Effector memory CD4-positive, alpha-beta T cell (primary cell): Measurements from ENCODE around the gene PLPP6.

Source experiments
- DNase-seq, 3 donors: peaks; one replicate each; pipeline ENCODE4 v3.0.0-alpha.2; 2020
- H3K27ac ChIP-seq: 2 replicates; pipeline ENCODE4 v1.7.0; 2013; ENCODE audit warnings: mild to moderate bottlenecking, low read length, moderate library complexity; ENCODE audit not compliant: insufficient read depth, poor library complexity, severe bottlenecking
- H3K27me3 ChIP-seq: replicated peaks from 2 replicates; pipeline ENCODE4 v1.7.0; 2013; ENCODE audit warnings: mild to moderate bottlenecking, low read length; ENCODE audit not compliant: insufficient read depth, control insufficient read depth, poor library complexity, severe bottlenecking
- H3K36me3 ChIP-seq: 2 replicates; pipeline ENCODE4 v1.7.0; 2013; ENCODE audit warnings: mild to moderate bottlenecking, low read length, moderate library complexity; ENCODE audit not compliant: control insufficient read depth, insufficient read depth
- H3K4me1 ChIP-seq: 2 replicates; pipeline ENCODE4 v1.7.0; 2013; ENCODE audit warnings: low read length, mild to moderate bottlenecking; ENCODE audit not compliant: control insufficient read depth, insufficient read depth, poor library complexity, severe bottlenecking
- H3K4me3 ChIP-seq: 2 replicates; pipeline ENCODE4 v1.7.0; 2013; ENCODE audit warnings: low read length, low read depth, mild to moderate bottlenecking; ENCODE audit not compliant: insufficient read depth, poor library complexity, severe bottlenecking
- H3K9me3 ChIP-seq: 2 replicates; pipeline ENCODE4 v1.7.0; 2013; ENCODE audit warnings: mild to moderate bottlenecking, low read length, moderate library complexity; ENCODE audit not compliant: control insufficient read depth

Gene PLPP6

DNA sequence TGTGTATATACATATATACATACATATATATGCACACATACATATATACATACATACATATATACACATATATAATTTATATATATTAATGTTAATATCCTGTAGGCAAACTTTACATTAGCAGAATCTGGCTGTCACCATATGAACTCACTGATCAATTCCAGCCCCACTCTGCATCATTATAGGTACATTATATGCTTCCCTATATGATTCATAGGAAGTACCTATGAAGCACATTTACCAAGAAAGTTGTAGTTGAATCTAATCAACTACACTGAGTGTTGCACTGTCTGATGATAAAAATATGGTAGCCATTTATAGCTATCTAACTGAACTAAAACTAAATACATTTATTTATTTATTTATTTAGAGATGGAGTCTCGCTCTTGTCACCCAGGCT, 9.6 kb downstream of the PLPP6 start:
- no peak for DNase-seq
- no peaks in the 10 kb centered on the region for H3K36me3 ChIP-seq
- H3K27me3 ChIP-seq: no peaks in the 10 kb centered on the region
- H3K9me3 ChIP-seq: no peaks in the 10 kb centered on the region
- peaks cover 17% of the 10 kb centered on the region for H3K4me1 ChIP-seq
- H3K27ac ChIP-seq: no peak overlapping the region
- no peak overlapping the region for H3K4me3 ChIP-seq

DNA sequence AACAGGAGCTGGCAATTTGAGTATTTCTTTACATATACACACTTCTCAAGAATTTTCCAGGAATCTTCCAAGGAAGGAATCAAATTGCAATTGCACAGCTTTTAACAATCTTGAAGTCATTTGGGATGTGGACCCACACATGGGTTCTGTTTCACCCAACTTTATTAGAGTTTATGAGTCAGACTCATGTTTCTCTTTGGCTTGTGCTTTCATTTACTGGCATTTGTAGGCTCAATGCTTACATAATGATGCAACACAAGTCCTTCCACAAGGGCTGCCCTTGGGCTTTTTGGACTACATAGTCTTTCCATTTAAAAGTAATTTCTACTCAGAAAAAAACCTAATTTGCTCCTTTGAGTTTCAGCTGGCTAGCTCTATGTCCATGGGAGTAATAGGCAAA, 12.7 kb downstream of the PLPP6 start:
- H3K4me1 ChIP-seq: peaks cover 6% of the 10 kb centered on the region
- H3K4me3 ChIP-seq: no peak overlapping the region
- no peaks in the 10 kb centered on the region for H3K27me3 ChIP-seq
- no peaks in the 10 kb centered on the region for H3K9me3 ChIP-seq
- DNase-seq: no peak
- no peak overlapping the region for H3K27ac ChIP-seq
- H3K36me3 ChIP-seq: no peaks in the 10 kb centered on the region

DNA sequence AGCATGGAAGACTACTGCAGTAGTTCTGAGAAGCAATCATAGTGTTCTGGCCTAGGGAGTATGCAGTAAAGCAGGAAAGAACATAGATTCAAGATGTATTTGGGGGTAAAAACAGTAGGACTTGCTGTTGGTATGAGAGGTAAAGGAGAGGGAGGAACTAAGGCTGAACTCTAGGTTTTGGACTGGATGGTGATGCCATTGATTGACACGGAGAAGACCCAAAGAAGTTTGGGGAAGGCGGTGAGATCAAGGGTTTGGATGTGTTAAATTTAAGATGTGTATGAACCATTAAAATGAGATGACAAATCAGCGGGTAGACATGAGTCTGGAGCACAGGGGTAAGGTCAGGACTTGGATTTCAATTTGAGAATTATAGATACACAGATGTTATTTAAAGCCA, 15.3 kb downstream of the PLPP6 start:
- DNase-seq: no peak
- Histone ChIP-seq H3K9me3 (no peaks in the 10 kb centered on the region), H3K4me1 (peaks cover 11% of the 10 kb centered on the region), H3K27me3 (no peaks in the 10 kb centered on the region), H3K4me3 (no peak overlapping the region), H3K36me3 (no peaks in the 10 kb centered on the region), H3K27ac (no peak overlapping the region)

DNA sequence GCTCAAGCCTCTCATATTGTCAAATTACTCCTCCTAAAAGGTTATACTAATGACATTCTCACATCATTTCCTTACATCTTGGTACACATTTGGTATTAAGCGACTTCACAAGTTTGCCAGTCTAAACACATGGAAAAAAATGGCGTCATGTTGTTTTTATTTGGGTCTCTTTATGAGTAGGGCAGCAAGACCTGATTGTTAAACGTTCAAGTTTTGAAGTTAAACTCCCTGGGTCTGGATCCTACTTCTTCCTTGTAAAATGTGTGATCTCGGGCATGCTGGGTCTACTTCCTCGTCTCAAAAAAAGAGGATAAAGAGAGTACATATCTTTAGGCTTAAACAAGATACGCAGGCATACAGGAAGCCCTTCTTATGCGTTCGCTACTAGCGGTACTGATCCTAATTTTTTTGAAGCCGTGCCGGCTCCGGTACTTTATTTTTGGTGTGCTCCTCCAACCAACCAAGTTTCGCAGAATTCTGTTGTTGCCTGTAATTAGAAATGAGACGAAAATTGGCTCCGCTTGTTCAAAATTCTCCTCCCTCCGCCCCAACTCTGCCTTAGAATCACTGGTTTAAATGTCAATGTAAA, 16.7 kb downstream of the PLPP6 start:
- Histone ChIP-seq H3K36me3 (no peaks in the 10 kb centered on the region), H3K4me1 (peaks cover 11% of the 10 kb centered on the region), H3K9me3 (no peaks in the 10 kb centered on the region), H3K27me3 (no peaks in the 10 kb centered on the region), H3K4me3 (peak overlapping the region; percentile 59), H3K27ac (peak overlapping the region; percentile 87)
- DNase-seq: no peak

DNA sequence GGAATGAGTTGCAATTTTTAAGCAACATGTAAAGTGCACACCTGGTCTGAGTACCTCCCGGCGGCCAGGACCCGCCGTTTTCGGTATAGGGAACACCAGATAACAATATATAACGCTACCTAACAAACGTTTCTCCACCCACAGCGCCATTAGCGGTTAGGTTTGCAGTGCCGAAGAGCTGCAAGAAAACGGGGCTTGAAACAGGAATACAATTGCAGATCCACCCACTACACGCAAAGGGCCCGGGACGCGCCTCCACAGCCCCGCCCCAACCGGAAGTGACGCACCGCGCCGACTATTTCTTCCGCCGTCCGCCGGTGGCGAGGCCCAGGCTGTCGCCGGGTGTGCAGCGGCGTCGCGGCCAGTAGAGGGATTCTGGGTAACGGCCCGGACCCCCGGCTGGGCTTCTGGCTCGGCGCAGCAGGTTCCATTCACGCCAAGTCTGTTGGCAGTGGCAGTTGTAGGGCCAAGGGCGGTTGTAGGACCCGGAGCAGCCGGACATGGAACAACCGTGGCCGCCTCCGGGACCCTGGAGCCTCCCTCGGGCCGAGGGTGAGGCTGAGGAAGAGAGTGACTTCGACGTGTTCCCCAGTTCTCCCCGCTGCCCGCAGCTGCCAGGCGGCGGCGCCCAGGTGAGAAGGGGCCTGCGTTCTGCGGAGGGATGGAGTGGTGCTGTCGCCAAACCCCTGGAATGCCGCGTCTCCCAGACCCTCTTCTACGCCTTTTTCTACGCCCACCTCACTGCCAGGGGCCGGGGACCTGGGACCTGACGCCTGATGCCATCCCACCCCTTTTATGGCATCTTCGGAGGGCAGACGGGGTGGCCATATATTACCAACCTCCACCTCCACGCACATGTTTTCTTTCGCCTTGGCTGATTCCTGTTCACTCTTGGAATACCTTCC, 17.4 kb downstream of the PLPP6 start, which contains the start of gene CDC37L1:
TSS of gene CDC37L1 (plus strand) at position 302 of the 905 bp plus-strand sequence. CDS start at position 501, 199 bp downstream.
- Histone ChIP-seq H3K4me1 (peaks cover 11% of the 10 kb centered on the region), H3K27ac (peak within 1 kb of the TSS; percentile 87), H3K36me3 (no peaks in the 10 kb centered on the region), H3K4me3 (peak within 1 kb of the TSS; percentile 59), H3K27me3 (no peaks in the 10 kb centered on the region), H3K9me3 (no peaks in the 10 kb centered on the region)
- DNase-seq: peak; percentile 97

DNA sequence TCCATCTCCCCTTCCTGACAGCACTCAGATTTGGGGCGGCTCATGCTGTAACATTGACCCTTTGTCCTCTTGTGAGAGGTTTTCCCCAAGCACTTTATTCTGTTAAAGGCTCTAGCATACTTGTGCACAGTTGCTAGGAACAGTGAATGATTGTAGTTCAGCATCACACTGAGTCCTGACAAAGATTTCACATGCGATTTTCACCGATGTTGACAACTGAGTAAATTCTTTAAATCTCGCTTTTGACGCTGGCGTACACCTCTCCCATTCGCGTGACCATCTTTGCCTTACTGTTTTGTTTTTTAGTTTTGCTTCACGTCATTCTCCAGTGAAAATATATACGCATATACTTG, 18.1 kb downstream of the PLPP6 start:
- H3K9me3 ChIP-seq: no peaks in the 10 kb centered on the region
- no peaks in the 10 kb centered on the region for H3K27me3 ChIP-seq
- peak overlapping the region; percentile 87 for H3K27ac ChIP-seq
- no peaks in the 10 kb centered on the region for H3K36me3 ChIP-seq
- no peak for DNase-seq
- peaks cover 11% of the 10 kb centered on the region for H3K4me1 ChIP-seq
- H3K4me3 ChIP-seq: peak overlapping the region; percentile 58

DNA sequence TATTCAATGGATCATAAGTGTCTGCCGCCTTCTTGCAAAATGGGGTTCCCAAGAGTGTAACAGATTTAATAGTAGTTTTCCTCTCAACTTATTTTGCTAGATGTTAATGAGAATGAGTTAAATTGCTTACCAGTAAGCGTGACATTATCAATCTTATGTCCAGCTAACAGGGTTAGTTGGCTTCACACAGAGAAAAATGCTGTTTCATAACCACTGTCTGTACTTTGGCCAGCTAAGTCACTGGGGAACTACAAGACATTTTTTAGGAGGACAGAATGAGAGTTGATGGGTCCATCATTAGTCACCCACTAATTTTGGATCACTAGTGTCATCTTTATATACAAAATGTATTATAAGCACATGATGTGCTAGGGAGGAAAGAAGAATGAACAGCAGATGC, 18.7 kb downstream of the PLPP6 start:
- H3K4me3 ChIP-seq: peak overlapping the region; percentile 9
- DNase-seq: no peak
- H3K9me3 ChIP-seq: no peaks in the 10 kb centered on the region
- H3K36me3 ChIP-seq: peaks cover 4% of the 10 kb centered on the region
- no peaks in the 10 kb centered on the region for H3K27me3 ChIP-seq
- H3K27ac ChIP-seq: peak overlapping the region; percentile 0
- peaks cover 11% of the 10 kb centered on the region for H3K4me1 ChIP-seq

DNA sequence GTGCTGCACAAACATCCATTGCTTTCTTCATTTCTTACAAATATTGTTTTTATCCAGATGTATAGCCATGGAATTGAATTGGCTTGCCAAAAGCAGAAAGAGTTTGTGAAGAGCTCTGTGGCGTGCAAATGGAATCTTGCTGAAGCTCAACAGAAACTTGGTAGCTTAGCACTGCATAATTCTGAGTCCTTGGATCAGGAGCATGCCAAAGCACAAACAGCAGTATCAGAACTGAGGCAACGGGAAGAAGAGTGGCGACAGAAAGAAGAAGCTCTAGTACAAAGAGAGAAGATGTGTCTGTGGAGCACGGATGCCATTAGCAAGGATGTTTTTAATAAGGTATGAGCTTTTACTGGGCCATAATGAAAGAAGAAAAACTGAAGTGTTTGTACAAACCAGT, 22.7 kb downstream of the PLPP6 start:
- no peak for DNase-seq
- H3K27me3 ChIP-seq: no peaks in the 10 kb centered on the region
- H3K36me3 ChIP-seq: peaks cover 14% of the 10 kb centered on the region
- no peak overlapping the region for H3K27ac ChIP-seq
- H3K9me3 ChIP-seq: no peaks in the 10 kb centered on the region
- no peak overlapping the region for H3K4me3 ChIP-seq
- H3K4me1 ChIP-seq: peaks cover 8% of the 10 kb centered on the region

DNA sequence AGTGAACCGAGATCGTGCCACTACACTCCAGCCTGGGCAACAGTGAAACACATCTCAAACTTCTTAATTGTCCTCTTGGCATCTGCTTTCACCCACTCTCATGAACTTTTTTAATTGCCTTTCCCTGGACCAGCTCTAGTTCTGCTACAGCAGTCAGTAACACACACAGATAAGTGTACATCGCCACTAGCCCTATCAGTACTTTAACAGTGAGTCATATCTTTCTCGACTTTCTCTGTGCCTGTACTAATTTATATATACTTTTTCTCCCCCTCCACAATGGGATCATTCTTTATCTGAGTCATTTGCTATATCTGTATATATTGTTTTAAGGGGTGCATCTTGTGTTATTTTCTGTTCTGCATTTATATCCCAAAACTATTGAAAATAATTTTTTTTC, 24.0 kb downstream of the PLPP6 start:
- Histone ChIP-seq H3K27ac (no peak overlapping the region), H3K4me3 (no peak overlapping the region), H3K4me1 (peaks cover 3% of the 10 kb centered on the region), H3K27me3 (no peaks in the 10 kb centered on the region), H3K9me3 (no peaks in the 10 kb centered on the region), H3K36me3 (peaks cover 17% of the 10 kb centered on the region)
- no peak for DNase-seq

DNA sequence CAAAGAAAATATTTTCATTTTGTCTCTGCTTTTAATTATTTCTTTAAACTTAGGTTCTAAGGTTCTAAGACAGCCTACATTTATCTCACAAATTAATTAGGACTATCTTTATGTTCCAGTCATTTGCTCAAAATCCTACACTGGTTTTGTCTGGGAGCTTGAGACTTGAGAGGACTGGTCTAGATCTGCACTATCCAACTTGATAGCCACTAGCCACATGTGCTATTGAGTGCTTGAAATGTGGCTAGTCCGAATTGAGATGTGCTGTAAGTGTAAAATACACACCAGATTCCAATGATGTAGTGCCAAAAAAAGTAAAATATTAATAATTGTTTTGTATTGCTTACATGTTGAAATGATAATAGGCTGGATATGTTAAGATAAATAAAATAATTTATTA, 24.5 kb downstream of the PLPP6 start:
- no peak overlapping the region for H3K27ac ChIP-seq
- no peaks in the 10 kb centered on the region for H3K9me3 ChIP-seq
- DNase-seq: no peak
- H3K4me1 ChIP-seq: peaks cover 3% of the 10 kb centered on the region
- peaks cover 21% of the 10 kb centered on the region for H3K36me3 ChIP-seq
- H3K27me3 ChIP-seq: no peaks in the 10 kb centered on the region
- H3K4me3 ChIP-seq: no peak overlapping the region
